ENCODE results near the gene NACA.

The NACA gene

GRCh38 chr12:56684745-56685359 is 40.2 kb downstream of the NACA start:
- Histone ChIP-seq H3K27me3 (ENCODE audit: insufficient read depth, insufficient read length) (no peaks in the 10 kb centered on the region), H3K36me3 (ENCODE audit: insufficient read depth, insufficient read length, low read length) (peaks cover 64% of the 10 kb centered on the region), H3K4me3 (ENCODE audit: insufficient read length, low read depth) (peak overlapping the region; percentile 33), H3K4me1 (ENCODE audit: insufficient read depth, insufficient read length) (peaks cover 3% of the 10 kb centered on the region), H3K9me3 (ENCODE audit: insufficient read depth, low read length) (no peaks in the 10 kb centered on the region), H3K9ac (ENCODE audit: insufficient read length, low read depth) (peak overlapping the region; percentile 36)
- DNase-seq (ENCODE audit: low read depth, low spot score), result no peak
- TF ChIP-seq ZNF274 (IDR thresholded peaks at IDR 0.05; ENCODE audit: low read depth, low read length) (no peak), YY1 (IDR thresholded peaks at IDR 0.05; ENCODE audit: insufficient read depth, insufficient read length) (no peak), SUZ12 (IDR thresholded peaks at IDR 0.05; ENCODE audit: extremely low read depth, insufficient read depth, insufficient read length) (no peak)

- Histone ChIP-seq H3K9me3 (ENCODE audit: insufficient read depth, low read length) (no peaks in the 10 kb centered on the region), H3K36me3 (ENCODE audit: insufficient read depth, insufficient read length, low read length) (peaks cover 86% of the 10 kb centered on the region), H3K9ac (ENCODE audit: insufficient read length, low read depth) (no peak overlapping the region), H3K4me3 (ENCODE audit: insufficient read length, low read depth) (no peak overlapping the region), H3K27me3 (ENCODE audit: insufficient read depth, insufficient read length) (no peaks in the 10 kb centered on the region), H3K4me1 (ENCODE audit: insufficient read depth, insufficient read length) (peaks cover 5% of the 10 kb centered on the region)
- no peak for DNase-seq (ENCODE audit: low read depth, low spot score)
- TF ChIP-seq ZNF274 (IDR thresholded peaks at IDR 0.05; ENCODE audit: low read depth, low read length), result no peak
- TF ChIP-seq SUZ12 (IDR thresholded peaks at IDR 0.05; ENCODE audit: extremely low read depth, insufficient read depth, insufficient read length), result no peak
- no peak for TF ChIP-seq YY1 (IDR thresholded peaks at IDR 0.05; ENCODE audit: insufficient read depth, insufficient read length)
These were observed 42.8 kb downstream of the NACA start for GRCh38 chr12:56682323-56682722.

- TF ChIP-seq ZNF274 (IDR thresholded peaks at IDR 0.05; ENCODE audit: low read depth, low read length) (no peak), YY1 (IDR thresholded peaks at IDR 0.05; ENCODE audit: insufficient read depth, insufficient read length) (no peak), SUZ12 (IDR thresholded peaks at IDR 0.05; ENCODE audit: extremely low read depth, insufficient read depth, insufficient read length) (no peak)
- H3K27me3 ChIP-seq (ENCODE audit: insufficient read depth, insufficient read length), result no peaks in the 10 kb centered on the region
- no peak for DNase-seq (ENCODE audit: low read depth, low spot score)
- peaks cover 83% of the 10 kb centered on the region for H3K36me3 ChIP-seq (ENCODE audit: insufficient read depth, insufficient read length, low read length)
- H3K9me3 ChIP-seq (ENCODE audit: insufficient read depth, low read length), result no peaks in the 10 kb centered on the region
- H3K4me1 ChIP-seq (ENCODE audit: insufficient read depth, insufficient read length), result peaks cover 5% of the 10 kb centered on the region
- no peak overlapping the region for H3K9ac ChIP-seq (ENCODE audit: insufficient read length, low read depth)
- H3K4me3 ChIP-seq (ENCODE audit: insufficient read length, low read depth), result no peak overlapping the region
These were observed 45.1 kb downstream of the NACA start for GRCh38 chr12:56679883-56680575.

- H3K4me3 ChIP-seq (ENCODE audit: insufficient read length, low read depth), result no peak overlapping the region
- no peak overlapping the region for H3K9ac ChIP-seq (ENCODE audit: insufficient read length, low read depth)
- H3K27me3 ChIP-seq (ENCODE audit: insufficient read depth, insufficient read length), result no peaks in the 10 kb centered on the region
- TF ChIP-seq YY1 (IDR thresholded peaks at IDR 0.05; ENCODE audit: insufficient read depth, insufficient read length) (no peak), ZNF274 (IDR thresholded peaks at IDR 0.05; ENCODE audit: low read depth, low read length) (no peak), SUZ12 (IDR thresholded peaks at IDR 0.05; ENCODE audit: extremely low read depth, insufficient read depth, insufficient read length) (no peak)
- DNase-seq (ENCODE audit: low read depth, low spot score), result no peak
- H3K4me1 ChIP-seq (ENCODE audit: insufficient read depth, insufficient read length), result peaks cover 5% of the 10 kb centered on the region
- no peaks in the 10 kb centered on the region for H3K9me3 ChIP-seq (ENCODE audit: insufficient read depth, low read length)
- peaks cover 79% of the 10 kb centered on the region for H3K36me3 ChIP-seq (ENCODE audit: insufficient read depth, insufficient read length, low read length)
These were observed 46.2 kb downstream of the NACA start for GRCh38 chr12:56678852-56679251.

- H3K36me3 ChIP-seq (ENCODE audit: insufficient read depth, insufficient read length, low read length), result peaks cover 82% of the 10 kb centered on the region
- no peaks in the 10 kb centered on the region for H3K9me3 ChIP-seq (ENCODE audit: insufficient read depth, low read length)
- TF ChIP-seq YY1 (IDR thresholded peaks at IDR 0.05; ENCODE audit: insufficient read depth, insufficient read length) (no peak), SUZ12 (IDR thresholded peaks at IDR 0.05; ENCODE audit: extremely low read depth, insufficient read depth, insufficient read length) (no peak), ZNF274 (IDR thresholded peaks at IDR 0.05; ENCODE audit: low read depth, low read length) (no peak)
- H3K4me1 ChIP-seq (ENCODE audit: insufficient read depth, insufficient read length), result peaks cover 5% of the 10 kb centered on the region
- DNase-seq (ENCODE audit: low read depth, low spot score), result no peak
- no peak overlapping the region for H3K9ac ChIP-seq (ENCODE audit: insufficient read length, low read depth)
- H3K4me3 ChIP-seq (ENCODE audit: insufficient read length, low read depth), result no peak overlapping the region
- H3K27me3 ChIP-seq (ENCODE audit: insufficient read depth, insufficient read length), result no peaks in the 10 kb centered on the region
These were observed 47.4 kb downstream of the NACA start for GRCh38 chr12:56677680-56678079.

GRCh38 chr12:56676851-56677580 is 48.1 kb downstream of the NACA start:
- H3K9me3 ChIP-seq (ENCODE audit: insufficient read depth, low read length), result no peaks in the 10 kb centered on the region
- no peak for TF ChIP-seq YY1 (IDR thresholded peaks at IDR 0.05; ENCODE audit: insufficient read depth, insufficient read length)
- no peak for TF ChIP-seq ZNF274 (IDR thresholded peaks at IDR 0.05; ENCODE audit: low read depth, low read length)
- no peak for TF ChIP-seq SUZ12 (IDR thresholded peaks at IDR 0.05; ENCODE audit: extremely low read depth, insufficient read depth, insufficient read length)
- DNase-seq (ENCODE audit: low read depth, low spot score), result no peak
- H3K4me1 ChIP-seq (ENCODE audit: insufficient read depth, insufficient read length), result peaks cover 4% of the 10 kb centered on the region
- H3K9ac ChIP-seq (ENCODE audit: insufficient read length, low read depth), result no peak overlapping the region
- H3K27me3 ChIP-seq (ENCODE audit: insufficient read depth, insufficient read length), result no peaks in the 10 kb centered on the region
- no peak overlapping the region for H3K4me3 ChIP-seq (ENCODE audit: insufficient read length, low read depth)
- H3K36me3 ChIP-seq (ENCODE audit: insufficient read depth, insufficient read length, low read length), result peaks cover 82% of the 10 kb centered on the region

GRCh38 chr12:56671608-56672007 is 53.5 kb downstream of the NACA start:
- no peak overlapping the region for H3K9ac ChIP-seq (ENCODE audit: insufficient read length, low read depth)
- no peaks in the 10 kb centered on the region for H3K9me3 ChIP-seq (ENCODE audit: insufficient read depth, low read length)
- no peaks in the 10 kb centered on the region for H3K27me3 ChIP-seq (ENCODE audit: insufficient read depth, insufficient read length)
- H3K4me3 ChIP-seq (ENCODE audit: insufficient read length, low read depth), result no peak overlapping the region
- no peak for TF ChIP-seq YY1 (IDR thresholded peaks at IDR 0.05; ENCODE audit: insufficient read depth, insufficient read length)
- TF ChIP-seq SUZ12 (IDR thresholded peaks at IDR 0.05; ENCODE audit: extremely low read depth, insufficient read depth, insufficient read length), result no peak
- no peak for TF ChIP-seq ZNF274 (IDR thresholded peaks at IDR 0.05; ENCODE audit: low read depth, low read length)
- DNase-seq (ENCODE audit: low read depth, low spot score), result no peak
- H3K36me3 ChIP-seq (ENCODE audit: insufficient read depth, insufficient read length, low read length), result peaks cover 86% of the 10 kb centered on the region
- peaks cover 3% of the 10 kb centered on the region for H3K4me1 ChIP-seq (ENCODE audit: insufficient read depth, insufficient read length)

Data from NT2/D1 (cell line).